NCI-H460 (cell line): ENCODE measurements around the gene MORC2. TPM values are rescaled to one million over a fixed set of nuclear protein-coding genes. Genes with fewer than 3 reads are reported as not detected.

Source experiments
- DNase-seq: peaks from one replicate; pipeline ENCODE4 v3.0.0-alpha.2; 2016; ENCODE audit warnings: low read depth; ENCODE audit errors: extremely low read depth
- small RNA-seq, 2 experiments: library from RNA; depleted of rRNA; stranded (forward); fragments of <200 nt; gene quantifications; one replicate each; pipeline ENCODE3, GENCODE V24; 2014
- total RNA-seq: library from RNA; depleted of rRNA; stranded (reverse); fragments of >200 nt; shearing (Covaris generic); gene quantifications from 2 replicates; pipeline ENCODE4 v1.2.3, GENCODE V29; 2014; rRNA removed

MORC2 gene
- total RNA-seq, 1 experiment from 2014 or later = 19.9 TPM

DNA sequence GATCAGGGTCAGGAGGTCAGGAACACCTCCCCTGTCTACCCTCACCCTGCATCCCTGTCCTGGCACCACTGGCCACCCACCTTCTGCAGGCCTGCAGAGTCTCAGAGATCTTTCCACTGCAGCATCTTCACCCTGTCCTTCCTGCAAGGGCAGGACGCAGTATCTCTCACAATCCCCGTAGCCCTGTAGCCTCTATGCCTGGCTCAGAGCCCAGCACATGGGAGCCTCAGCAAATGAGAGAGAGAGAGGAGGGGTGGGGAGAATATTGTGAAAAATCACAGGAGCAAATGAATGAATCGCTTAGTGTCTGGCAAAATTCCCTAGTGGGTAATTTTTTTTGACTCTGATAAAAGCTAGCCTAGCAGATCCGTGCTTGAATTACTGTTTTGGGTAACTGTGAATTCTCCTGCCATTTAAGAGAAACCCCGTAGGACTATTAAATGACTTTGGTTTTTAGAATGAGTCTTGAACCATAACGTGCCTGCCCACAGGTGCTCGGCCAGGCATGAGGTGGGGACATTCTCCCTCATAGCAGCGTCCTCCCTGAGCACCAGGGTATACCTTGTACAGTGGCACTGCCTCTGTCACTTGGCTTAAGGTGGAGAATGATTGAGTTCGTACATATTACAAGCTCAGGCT is 91.5 kb downstream of the MORC2 start:
- DNase-seq = no peak

DNA sequence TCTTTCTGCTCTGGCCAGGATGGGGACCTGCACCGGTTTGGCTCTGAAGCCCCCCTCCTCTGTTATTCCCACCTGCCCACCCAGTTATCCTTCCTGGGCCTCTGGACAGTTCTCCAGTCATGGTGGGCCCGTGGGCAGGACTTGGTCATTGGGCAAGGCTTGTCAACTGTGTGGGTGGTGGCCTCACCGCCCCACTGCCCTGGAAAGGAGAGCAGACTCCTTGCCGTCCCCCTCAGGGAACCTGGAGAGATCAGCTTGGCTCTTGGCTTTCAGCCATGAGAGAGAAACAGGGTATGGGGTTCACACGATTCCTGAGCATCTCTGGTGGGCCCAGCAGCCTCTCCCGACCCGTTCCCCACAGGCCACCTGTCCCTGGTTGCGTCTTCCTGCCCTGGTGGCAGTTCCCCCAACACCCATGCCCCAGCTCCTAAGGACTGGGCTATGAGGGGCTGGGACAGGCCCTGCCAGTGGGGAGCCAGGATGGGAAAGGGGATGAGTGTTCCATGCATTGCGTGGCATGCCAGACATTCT is 92.3 kb downstream of the MORC2 start:
- no peak for DNase-seq

DNA sequence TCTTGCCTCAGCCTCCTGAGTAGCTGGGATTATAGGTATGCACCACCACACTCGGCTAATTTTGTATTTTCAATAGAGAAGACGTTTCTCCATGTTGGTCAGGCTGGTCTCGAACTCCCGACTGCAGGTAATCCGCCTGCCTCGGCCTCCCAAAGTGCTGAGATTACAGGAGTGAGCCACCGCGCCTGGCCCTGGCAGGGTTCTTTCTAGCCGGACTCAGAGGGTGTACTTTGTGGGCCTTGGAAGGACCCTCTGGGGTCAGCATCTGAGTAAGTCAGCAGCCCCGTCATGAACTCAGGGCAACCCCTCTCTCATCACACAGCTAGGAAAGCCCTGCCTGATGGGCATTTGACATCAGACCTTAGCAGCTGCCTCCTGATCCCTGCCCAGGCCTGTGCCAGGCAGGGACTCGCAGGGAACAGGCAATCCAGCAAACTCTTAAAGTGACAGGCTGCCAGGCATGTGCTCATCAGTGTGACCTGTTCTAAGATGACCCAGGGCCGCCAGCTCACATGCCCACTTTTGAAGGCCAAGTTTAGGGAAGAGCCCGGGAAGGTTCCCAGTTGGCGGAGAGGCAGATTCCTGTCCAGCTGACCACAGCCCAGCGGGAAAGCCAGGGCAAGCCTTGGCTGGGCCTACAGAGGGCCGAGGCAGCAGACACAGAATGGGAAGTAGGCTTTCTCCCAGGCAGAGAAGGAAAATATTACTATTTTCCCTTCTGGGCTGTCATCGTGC is 92.9 kb downstream of the MORC2 start:
- DNase-seq = no peak

Small RNA genes within 50 kb of the gene (small RNA-seq; reads per million reads assigned to genes)
- gene RF01892 = 0 reads per million in 2 experiments

Other genes with a start within 250 kb of the MORC2 start
- 49.0 and 64.6 TPM in 2 replicates for gene TUG1, start 491 bp upstream of the MORC2 start, total RNA-seq
- 8.5 and 9.7 TPM in 2 replicates for gene SMTN, start 112.5 kb upstream of the MORC2 start, total RNA-seq
- 32.0 and 36.2 TPM in 2 replicates for gene SELENOM, start 138.8 kb upstream of the MORC2 start, total RNA-seq
- 0.35 and 0.54 TPM in 2 replicates for gene INPP5J, start 154.2 kb upstream of the MORC2 start, total RNA-seq
- not detected in 2 replicates for gene PLA2G3, start 171.7 kb upstream of the MORC2 start, total RNA-seq
- 46.8 and 53.3 TPM in 2 replicates for gene RNF185, start 191.4 kb upstream of the MORC2 start, total RNA-seq
- 31.3 and 37.3 TPM in 2 replicates for gene LIMK2, start 243.5 kb upstream of the MORC2 start, total RNA-seq